Suppressor macrophage treated with lipopolysaccharide for 4 hours (primary cell): ENCODE data around the gene TEAD1.

Source experiments
- DNase-seq: peaks from one replicate; pipeline ENCODE4 v3.0.0-alpha.2; 2020

Gene TEAD1

GRCh38 chr11:12687740-12688139 lies 13.5 kb downstream of the TEAD1 start:
- no peak for DNase-seq

DNA sequence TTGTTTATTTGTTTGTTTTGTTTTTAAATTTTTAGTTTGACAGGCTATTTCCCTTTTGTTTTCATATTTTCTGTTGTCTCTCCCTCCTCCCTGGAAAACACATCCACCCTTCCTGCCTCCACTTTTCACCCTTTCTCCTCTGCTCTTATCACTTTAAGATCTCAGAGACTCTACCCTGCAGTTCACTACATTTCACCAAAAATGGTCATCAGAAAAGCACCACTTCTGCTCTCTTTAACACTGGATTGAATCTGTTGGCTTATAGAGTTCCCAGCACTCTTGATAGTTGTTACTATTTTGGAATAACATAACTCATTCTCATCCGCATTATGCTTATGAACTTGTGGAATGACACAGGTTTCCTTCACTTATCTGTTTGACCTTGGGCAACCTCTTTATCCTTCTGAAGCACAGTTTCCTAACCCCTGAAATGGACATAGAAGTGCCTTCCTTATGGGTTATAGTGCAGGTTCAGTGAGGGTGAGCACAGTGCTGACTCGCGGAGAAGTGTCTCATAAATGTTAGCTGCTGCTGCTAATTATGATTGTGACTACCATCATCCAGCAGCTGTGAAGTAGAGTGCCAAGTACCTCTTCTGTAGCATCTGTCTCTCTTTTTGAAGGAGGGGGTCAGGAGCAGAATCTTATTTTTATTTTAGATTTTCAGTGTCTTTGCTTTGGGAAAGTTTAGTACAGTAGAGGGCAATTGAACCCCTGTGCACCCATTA lies 15.0 kb downstream of the TEAD1 start:
- no peak for DNase-seq

DNA sequence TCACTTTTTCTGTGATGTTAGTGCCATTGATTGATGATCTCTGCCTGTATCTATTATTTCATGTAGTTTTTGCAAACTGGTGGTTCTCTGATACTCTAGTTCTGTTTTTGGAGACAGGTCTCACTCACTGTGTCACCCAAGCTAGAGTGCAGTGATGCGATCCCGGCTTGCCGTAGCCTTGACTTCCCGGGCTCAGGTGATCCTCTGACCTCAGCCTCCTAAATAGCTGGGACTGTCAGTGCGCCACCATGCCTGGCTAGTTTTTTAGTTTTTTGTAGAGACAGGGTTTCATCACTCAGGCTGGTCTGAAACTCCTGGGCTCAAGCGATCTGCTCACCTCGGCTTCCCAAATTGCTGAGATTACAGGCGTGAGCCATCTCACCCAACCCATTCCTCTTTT lies 16.4 kb downstream of the TEAD1 start:
- DNase-seq = no peak

GRCh38 chr11:12691473-12691872 lies 17.3 kb downstream of the TEAD1 start:
- no peak for DNase-seq

DNA sequence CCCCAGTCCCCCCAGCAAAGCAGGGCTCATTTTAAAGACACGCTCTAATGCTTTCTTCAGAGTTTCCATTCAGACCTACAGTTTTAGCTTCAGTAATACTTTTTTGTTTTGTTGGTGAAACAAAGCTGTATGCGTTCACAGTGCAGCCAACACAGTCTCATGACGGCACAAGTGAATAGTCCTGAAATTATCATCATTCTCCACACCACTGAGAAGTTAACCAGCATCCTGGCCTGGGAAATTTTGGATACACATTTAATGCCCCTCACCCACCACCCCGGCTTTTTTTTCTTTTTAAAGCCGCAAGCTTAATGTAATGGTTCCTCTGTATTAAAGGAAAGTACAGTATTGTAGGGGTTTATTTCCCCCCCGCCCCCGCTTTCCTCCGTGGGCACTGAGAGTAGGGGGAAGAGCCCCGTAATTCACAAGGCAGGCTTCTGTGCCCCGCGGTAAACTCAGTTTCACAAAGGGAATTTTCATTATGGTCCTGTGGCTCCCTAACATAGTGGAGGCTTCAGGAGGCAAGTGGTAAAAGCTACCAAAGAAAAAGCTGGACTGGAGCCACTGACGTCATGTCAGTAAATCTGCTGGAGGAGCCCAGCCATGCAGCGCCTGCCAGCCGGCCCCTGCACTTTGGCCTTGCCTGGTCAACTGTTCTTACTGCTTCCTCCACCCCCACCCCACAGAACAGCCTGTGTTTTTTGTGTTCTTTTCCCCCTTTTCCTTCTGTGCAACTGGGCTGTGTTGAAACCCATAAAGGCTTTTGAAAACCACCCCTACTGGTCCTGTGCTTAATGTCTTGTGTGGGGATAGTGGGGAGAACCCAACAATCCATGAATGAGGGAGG lies 18.2 kb downstream of the TEAD1 start:
- DNase-seq = no peak

DNA sequence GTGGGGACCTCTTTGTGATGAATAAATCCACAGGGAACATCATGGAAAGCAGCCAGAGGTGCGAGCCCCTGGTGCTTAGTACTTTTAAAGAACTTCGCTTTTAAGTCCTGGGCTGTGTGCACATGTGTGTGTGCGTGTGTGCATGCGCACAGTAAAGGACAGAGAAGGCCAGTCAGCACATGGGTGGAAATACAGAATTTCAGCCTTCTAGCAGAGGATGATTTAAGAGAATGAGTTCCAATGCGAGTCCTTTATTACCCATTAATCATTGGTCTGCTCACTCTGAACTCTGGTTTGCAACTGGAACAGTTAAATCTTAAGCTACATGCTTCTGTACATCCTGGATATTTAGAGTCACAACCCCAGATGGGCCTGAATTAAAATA lies 18.9 kb downstream of the TEAD1 start:
- no peak for DNase-seq

GRCh38 chr11:12693479-12694182 lies 19.4 kb downstream of the TEAD1 start:
- peak; percentile 68 for DNase-seq

- peak; percentile 3 for DNase-seq
These were observed 19.9 kb downstream of the TEAD1 start for GRCh38 chr11:12694183-12694531.

DNA sequence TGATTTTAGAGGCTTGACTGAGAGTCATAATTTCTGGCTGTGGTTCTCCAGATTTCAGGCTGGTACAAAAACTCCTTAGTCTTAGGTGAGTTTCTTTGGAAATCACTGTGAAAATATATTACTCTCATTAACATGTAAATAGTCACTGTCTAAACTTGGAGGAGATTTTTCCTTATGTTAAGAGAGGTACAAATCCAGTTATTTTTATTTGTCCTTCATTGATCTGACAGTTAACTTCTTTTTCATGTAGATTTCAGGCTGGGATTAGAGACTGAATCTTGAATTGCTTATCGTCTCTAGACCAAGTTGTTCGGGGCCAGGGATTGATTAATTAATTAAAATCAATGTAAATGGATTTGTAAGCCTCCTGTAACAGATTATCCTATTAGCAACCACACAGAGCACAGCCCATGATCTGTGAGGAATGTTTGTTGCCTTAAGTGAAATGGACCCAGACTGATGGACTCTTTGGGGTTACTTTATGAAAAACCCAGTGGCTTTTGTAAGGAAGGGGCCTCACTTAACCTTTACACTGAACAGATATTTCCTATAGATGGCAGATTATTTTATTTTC lies 21.1 kb downstream of the TEAD1 start:
- DNase-seq = no peak

DNA sequence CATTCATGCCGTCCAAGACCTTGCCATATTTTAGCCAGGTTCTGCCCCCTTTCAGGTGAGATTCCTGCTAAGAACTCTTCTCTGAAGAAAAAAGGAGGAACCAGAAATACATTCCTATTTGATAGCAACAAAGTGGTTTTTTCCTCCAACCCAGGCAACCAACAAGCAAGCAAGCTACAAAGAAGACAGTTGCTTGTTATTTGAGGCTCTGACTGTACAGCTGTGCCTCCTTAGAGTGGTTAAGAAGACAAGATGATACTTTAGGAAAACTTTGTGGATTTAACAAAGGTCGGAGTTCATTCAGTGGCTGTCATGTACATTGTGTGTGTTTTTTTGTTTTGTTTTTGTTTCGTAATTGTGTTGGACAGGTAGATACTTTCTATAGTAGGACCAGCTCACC lies 21.7 kb downstream of the TEAD1 start:
- DNase-seq = no peak

- DNase-seq = no peak
These were observed 22.8 kb downstream of the TEAD1 start for GRCh38 chr11:12696911-12697581.

GRCh38 chr11:12698048-12698447 lies 23.8 kb downstream of the TEAD1 start:
- DNase-seq = no peak

GRCh38 chr11:12701811-12702592 lies 27.8 kb downstream of the TEAD1 start:
- no peak for DNase-seq

GRCh38 chr11:12702999-12703453 lies 28.8 kb downstream of the TEAD1 start:
- DNase-seq = no peak

DNA sequence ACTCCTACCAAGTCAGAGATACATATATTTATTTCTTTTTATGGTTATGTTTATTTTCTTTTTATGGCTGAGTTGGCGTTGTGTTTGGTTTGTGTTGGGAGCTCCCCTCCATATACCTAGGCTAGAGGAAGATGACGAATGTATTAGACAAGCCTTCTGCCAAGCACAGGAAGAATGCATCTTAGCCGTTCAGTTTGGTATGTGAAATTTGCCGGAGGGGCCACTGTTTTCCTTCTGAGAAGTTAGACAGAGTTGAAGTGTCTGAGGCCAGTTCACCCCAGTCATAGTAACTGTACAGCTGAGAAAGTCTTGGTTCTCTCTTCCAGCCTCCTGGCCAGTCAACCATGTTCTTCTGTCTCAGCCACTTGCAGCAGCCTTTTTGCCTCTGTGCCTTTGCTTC lies 29.8 kb downstream of the TEAD1 start:
- DNase-seq = no peak

DNA sequence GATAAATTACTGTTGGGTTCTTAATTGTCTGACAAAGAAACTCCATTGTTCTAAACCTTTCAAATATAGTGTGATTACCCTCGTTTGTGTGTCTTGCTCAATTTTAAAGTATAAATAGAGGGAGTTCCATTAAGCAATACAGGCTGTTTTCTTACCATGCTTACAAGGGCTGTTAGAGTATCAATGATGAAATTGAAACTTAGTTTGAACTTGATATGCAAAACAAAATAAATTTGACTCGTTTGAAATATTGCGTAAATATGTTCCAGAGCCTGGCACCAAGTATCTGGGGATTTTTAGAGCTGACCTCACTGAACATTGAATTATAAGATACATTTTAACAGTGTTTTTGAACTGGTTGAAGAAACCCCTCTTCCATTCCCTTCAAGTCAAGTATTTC lies 31.7 kb downstream of the TEAD1 start:
- DNase-seq = peak; percentile 16

GRCh38 chr11:12706545-12707499 lies 32.6 kb downstream of the TEAD1 start:
- no peak for DNase-seq

DNA sequence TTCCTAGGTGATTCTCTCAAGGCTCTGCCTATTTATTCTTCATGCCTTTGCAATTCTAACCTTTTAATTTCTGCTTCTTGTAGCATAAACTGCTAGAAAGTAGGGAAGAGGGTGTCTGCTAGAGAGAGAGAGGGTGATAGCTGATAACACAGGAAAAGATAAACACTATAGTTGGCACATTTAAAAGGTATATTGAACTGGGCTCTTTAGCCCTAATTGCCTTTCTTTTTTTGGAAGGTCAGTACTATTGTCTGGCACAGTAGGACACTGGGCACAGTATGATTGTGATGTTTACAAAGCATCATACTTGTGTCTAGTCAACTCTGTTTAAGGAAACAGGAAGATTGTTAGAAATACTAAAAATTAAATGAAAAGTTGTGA lies 33.3 kb downstream of the TEAD1 start:
- DNase-seq = no peak

GRCh38 chr11:12711496-12711895 lies 37.3 kb downstream of the TEAD1 start:
- no peak for DNase-seq

DNA sequence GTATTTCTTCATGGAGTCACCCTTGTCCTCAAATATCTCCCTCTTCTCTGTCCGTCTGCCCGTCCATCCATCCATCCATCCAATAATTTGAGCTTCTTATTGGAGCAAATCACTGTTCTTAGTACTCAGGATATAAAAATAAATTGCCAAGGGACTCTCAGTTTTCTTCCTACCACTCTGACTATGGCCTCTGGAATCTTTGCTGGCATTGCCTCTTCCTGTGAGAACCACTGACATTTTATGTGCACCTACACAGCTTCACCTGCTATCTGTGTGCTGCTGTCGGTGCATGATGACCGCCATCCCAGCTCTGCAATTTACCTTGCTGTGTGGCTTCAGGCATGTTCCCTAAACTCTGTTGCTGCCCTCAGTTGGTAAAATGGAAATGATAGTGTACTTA lies 37.9 kb downstream of the TEAD1 start:
- no peak for DNase-seq

DNA sequence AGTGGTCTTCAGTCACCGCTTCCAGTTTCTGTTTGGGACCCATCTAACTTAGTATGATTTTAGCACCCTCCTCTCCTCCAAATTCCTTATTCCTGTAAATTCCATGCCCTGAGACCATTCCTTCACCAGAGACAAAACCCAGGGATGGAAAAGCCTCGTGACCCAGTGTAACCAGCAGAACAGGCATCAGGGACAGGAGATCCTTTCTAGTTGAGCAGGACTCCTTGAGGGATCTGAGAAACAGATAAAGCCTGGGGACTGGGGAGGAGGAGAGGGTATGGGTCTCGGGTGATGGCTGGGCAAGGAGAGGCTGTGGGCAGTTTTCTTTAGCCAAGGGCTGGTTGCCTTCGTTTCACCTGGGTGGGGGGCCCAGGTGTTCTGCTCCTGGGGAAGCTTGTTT lies 40.9 kb downstream of the TEAD1 start:
- DNase-seq = no peak
